Panc1 (cell line): Measurements from ENCODE around the gene CARHSP1. TPM values are rescaled to one million over a fixed set of nuclear protein-coding genes. Genes with fewer than 3 reads are reported as not detected.

ENCODE experiments used
- ATAC-seq: fragments of 200-7000 bp; cut with Tn5 transposase; 2 replicates; pipeline ENCODE4 v1.9.1; 2020; ENCODE audit warnings: mild to moderate bottlenecking, moderate library complexity
- BruUV-seq: library from RNA; stranded (reverse); fragments of 400-500 nt; replicated peaks from 2 replicates; lab custom pipeline; 2021; lab: Mats Ljungman, UMichigan
- CTCF ChIA-PET: fragments of 300-600 bp; sonication (Branson Sonifier 250); formaldehyde crosslinking; loops from one replicate; lab custom pipeline; 2022; ENCODE audit warnings: antibody characterized with exemption; lab: Charles Lee
- POLR2A ChIA-PET: fragments of 300-600 bp; sonication (Branson Sonifier 250); formaldehyde crosslinking; loops from one replicate; lab custom pipeline; 2022; ENCODE audit warnings: antibody characterized with exemption; lab: Charles Lee
- DNase-seq: peaks from one replicate; pipeline ENCODE4 v3.0.0-alpha.2; 2010; ENCODE audit warnings: low read depth, low spot score
- H3K27ac ChIP-seq: 2 replicates; pipeline ENCODE4 v1.5.1; 2011; ENCODE audit warnings: mild to moderate bottlenecking, low read length, inconsistent platforms
- H3K27me3 ChIP-seq: fragments of 200-500 bp; sonication (Bioruptor generic); 2 replicates; pipeline ENCODE4 v1.6.0; 2014; ENCODE audit warnings: low read length, inconsistent platforms; ENCODE audit not compliant: control insufficient read depth, insufficient read depth
- H3K36me3 ChIP-seq: fragments of 200-500 bp; sonication (Bioruptor generic); 2 replicates; pipeline ENCODE4 v1.5.1; 2014; ENCODE audit warnings: inconsistent platforms, mild to moderate bottlenecking, low read length, moderate library complexity; ENCODE audit not compliant: control insufficient read depth, insufficient read depth
- H3K4me1 ChIP-seq: 2 replicates; pipeline ENCODE4 v1.5.1; 2011; ENCODE audit warnings: inconsistent platforms, mild to moderate bottlenecking, low read length, moderate library complexity; ENCODE audit not compliant: control insufficient read depth, insufficient read depth
- H3K4me3 ChIP-seq, 2 experiments: 2 replicates each; pipeline ENCODE4 v1.5.1; 2011 to 2012; ENCODE audit warnings: low read depth in 2 of 2, low read length in 2 of 2, mild to moderate bottlenecking in 2 of 2, inconsistent platforms in 1 of 2, moderate library complexity in 1 of 2
- H3K9me3 ChIP-seq: fragments of 200-500 bp; sonication (Bioruptor generic); 2 replicates; pipeline ENCODE4 v1.5.1; 2014; ENCODE audit warnings: low read depth, mild to moderate bottlenecking, inconsistent platforms, low read length, moderate library complexity; ENCODE audit not compliant: control insufficient read depth, insufficient read depth
- POLR2AphosphoS5 ChIP-seq: IDR thresholded peaks from 2 replicates; pipeline ENCODE4 v1.6.1; 2012; ENCODE audit warnings: mild to moderate bottlenecking, low read depth, low read length, moderate library complexity
- REST ChIP-seq, 2 experiments: IDR thresholded peaks; 2 replicates each; pipeline ENCODE4 v1.6.1; 2011 to 2012; ENCODE audit warnings: low read depth in 2 of 2, control low read depth in 1 of 2, low read length in 1 of 2, mild to moderate bottlenecking in 1 of 2, moderate library complexity in 1 of 2; ENCODE audit not compliant: insufficient read depth in 1 of 2
- SIN3A ChIP-seq: IDR thresholded peaks from 2 replicates; pipeline ENCODE4 v1.6.1; 2012; ENCODE audit warnings: low read depth, mild to moderate bottlenecking, low read length, moderate library complexity, borderline replicate concordance; ENCODE audit not compliant: insufficient read depth
- TCF7L2 ChIP-seq: IDR thresholded peaks from 2 replicates; pipeline ENCODE4 v1.6.1; 2011; ENCODE audit warnings: mild to moderate bottlenecking, low read depth, low read length, inconsistent platforms
- in situ Hi-C: cut with HindIII; loops from 2 replicates; pipeline ENCODE4 v1.10.0; 2016; ENCODE audit warnings: low sequenced_read_pairs, low pct_unique_long_range_greater_than_20kb
- intact Hi-C: fragments of 100-400 bp; cut with micrococcal nuclease; formaldehyde crosslinking; loops from one replicate; pipeline ENCODE4 v1.10.0; 2022; ENCODE audit not compliant: unreplicated experiment
- total RNA-seq: library from RNA; stranded (reverse); gene quantifications from one replicate; pipeline ENCODE4 v1.2.1, GENCODE V29; 2021; ENCODE audit not compliant: unreplicated experiment
- TF ChIP-seq, protein P1 (sequence below): fragments of 450-650 bp; IDR thresholded peaks from 2 replicates; pipeline ENCODE4 v1.5.1; 2017; ENCODE audit warnings: mild to moderate bottlenecking

The CARHSP1 gene
- total RNA-seq, 1 experiment from 2014 or later, result 158 TPM

DNA sequence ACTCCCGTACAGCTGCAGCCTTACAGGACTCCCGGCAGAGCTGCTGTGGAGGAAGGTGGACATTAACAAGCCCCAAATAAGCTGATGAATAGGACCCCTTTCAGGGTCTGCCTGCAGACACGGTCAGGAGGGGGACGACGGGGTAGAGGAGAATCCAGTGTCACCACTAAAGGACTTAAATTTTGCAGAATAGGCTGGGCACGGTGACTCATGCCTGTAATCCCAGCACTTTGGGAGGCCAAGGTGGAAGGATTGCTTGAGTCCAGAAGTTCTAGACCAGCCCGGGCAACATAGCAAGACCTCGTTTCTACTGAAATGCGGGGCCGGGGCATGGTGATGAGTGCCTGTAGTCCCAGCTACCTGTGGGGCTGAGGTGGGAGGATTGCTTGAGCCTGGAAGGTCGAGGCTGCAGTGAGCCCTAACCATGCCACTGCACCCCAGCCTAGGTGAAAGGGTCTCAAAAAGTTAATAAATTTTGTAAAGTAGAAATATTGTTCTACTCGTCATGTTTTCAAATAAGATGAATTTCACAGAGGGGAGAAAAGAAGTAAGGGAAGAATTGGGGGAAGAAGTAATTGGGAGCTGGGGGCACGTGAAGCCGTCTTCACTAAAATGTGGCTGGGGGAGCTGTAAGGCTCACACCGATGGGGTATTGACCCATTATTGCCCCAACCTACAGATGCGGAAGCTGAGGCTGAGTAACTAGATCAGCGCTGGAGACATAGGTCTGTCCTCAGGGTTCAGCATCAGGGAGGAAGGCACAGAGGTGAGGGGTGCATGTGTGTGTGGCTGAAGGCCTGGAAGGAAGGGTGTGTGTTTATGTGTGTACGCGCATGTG, 18.0 kb upstream of the CARHSP1 start:
- Histone ChIP-seq H3K27ac (no peak overlapping the region), H3K4me3 (no peak overlapping the region), H3K4me1 (peaks cover 4% of the 10 kb centered on the region; the same call in 1 of the 2 replicates), H3K27me3 (no peaks in the 10 kb centered on the region), H3K36me3 (no peaks in the 10 kb centered on the region), H3K9me3 (no peaks in the 10 kb centered on the region)
- in situ Hi-C loops, result no loop called here
- ATAC-seq, result no peak
- POLR2A ChIA-PET, result no interaction called here
- CTCF ChIA-PET, result no interaction called here
- DNase-seq, result no peak
- intact Hi-C loops, result no loop called here
- no TSS peak for BruUV-seq
- 0 out of 2 replicates have a peak, but pooled peaks have one; percentile 35 for TF ChIP-seq POLR2AphosphoS5
- TF ChIP-seq, protein P1, sequence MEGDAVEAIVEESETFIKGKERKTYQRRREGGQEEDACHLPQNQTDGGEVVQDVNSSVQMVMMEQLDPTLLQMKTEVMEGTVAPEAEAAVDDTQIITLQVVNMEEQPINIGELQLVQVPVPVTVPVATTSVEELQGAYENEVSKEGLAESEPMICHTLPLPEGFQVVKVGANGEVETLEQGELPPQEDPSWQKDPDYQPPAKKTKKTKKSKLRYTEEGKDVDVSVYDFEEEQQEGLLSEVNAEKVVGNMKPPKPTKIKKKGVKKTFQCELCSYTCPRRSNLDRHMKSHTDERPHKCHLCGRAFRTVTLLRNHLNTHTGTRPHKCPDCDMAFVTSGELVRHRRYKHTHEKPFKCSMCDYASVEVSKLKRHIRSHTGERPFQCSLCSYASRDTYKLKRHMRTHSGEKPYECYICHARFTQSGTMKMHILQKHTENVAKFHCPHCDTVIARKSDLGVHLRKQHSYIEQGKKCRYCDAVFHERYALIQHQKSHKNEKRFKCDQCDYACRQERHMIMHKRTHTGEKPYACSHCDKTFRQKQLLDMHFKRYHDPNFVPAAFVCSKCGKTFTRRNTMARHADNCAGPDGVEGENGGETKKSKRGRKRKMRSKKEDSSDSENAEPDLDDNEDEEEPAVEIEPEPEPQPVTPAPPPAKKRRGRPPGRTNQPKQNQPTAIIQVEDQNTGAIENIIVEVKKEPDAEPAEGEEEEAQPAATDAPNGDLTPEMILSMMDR, result no peak

GRCh38 chr16:8885674-8886592, 17.1 kb upstream of the CARHSP1 start:
- no peaks in the 10 kb centered on the region for H3K36me3 ChIP-seq
- CTCF ChIA-PET, result interaction anchor here (0.5 kb wide), 2 partner anchors 12 to 288 kb away, joined by 3 read pairs; no protein-coding TSS in a partner anchor
- H3K27ac ChIP-seq, result no peak overlapping the region
- DNase-seq (no peak), ATAC-seq (peak; percentile 54)
- POLR2A ChIA-PET, result no interaction called here
- BruUV-seq, result no TSS peak
- peaks cover 4% of the 10 kb centered on the region; the same call in 1 of the 2 replicates for H3K4me1 ChIP-seq
- no peaks in the 10 kb centered on the region for H3K27me3 ChIP-seq
- no peak overlapping the region for H3K4me3 ChIP-seq
- TF ChIP-seq REST (IDR thresholded peaks at IDR 0.05; ENCODE audit: insufficient read depth in 1 of 2, low read depth in 2 of 2, low read length in 1 of 2), result no peak
- TF ChIP-seq POLR2AphosphoS5, result no peak
- TF ChIP-seq TCF7L2, result no peak
- TF ChIP-seq, protein P1, result no peak
- no peak for TF ChIP-seq SIN3A
- in situ Hi-C loops (no loop called here), intact Hi-C loops (no loop called here)
- no peaks in the 10 kb centered on the region for H3K9me3 ChIP-seq
